GM18498 (cell line): ENCODE measurements around the gene NRXN3.

Experiments used
- ATAC-seq: cut with Tn5 transposase; IDR thresholded peaks from one replicate; pipeline ENCODE4 v1.9.1; 2021; ENCODE audit warnings: mild to moderate bottlenecking, moderate library complexity; ENCODE audit not compliant: unreplicated experiment

NRXN3 gene

DNA sequence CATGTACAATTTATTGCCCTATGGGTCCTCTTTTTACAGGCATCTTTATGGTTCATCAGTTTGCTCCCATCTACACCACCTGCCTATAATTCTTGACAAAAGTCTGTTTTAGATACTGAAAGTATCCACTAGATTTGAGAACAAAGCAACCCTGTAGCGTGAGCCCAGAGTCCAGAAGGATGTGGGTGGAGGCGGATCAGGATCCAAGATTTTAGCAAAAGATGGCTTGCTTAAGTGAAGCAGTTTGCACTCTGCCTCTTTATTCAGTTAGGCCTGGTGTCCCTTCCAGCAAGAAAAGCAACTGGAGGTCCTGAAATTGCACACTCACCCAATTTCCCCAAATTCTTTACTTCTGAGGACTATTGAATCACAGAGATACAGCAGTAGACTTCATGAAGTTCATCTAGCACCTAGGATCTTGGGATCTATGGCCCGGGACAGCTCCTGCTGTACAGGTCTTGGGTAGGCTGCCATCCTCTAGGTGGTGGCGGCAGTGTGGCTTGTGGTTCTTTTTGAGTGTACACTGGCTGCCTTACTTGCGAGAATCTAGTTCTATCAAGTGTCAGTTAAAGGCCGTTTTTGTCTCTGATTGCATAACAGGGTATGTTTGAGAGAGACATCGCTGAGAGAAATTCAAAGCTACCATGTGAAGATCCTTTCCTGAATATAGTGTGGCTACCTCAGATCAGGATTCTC lies 873.2 kb downstream of the NRXN3 start:
- ATAC-seq: no peak

- no peak for ATAC-seq
Observed at GRCh38 chr14:79044894-79045624, 874.9 kb downstream of the NRXN3 start.

- no peak for ATAC-seq
Observed at GRCh38 chr14:79050787-79051727, 880.9 kb downstream of the NRXN3 start.

DNA sequence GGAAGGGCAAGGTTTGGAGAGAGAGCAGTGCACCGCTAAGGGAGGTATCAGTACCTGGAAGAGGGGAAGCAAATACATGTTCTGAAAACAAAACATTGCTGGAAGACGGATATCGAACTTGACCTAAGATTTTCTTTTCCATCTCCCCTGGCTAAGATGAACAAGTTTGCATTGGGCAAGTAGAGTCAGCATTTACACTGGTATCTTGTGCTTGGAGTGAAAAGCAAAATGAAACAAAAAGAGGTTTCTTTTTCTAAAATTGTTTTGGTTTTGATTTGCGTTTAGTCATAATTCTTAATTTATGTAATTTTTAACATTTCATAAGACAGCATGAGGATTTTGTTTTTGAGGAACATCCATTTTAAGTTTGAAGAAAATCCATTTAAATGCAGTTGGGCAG lies 881.6 kb downstream of the NRXN3 start:
- ATAC-seq: no peak

- no peak for ATAC-seq
Observed at GRCh38 chr14:79056879-79057278, 886.7 kb downstream of the NRXN3 start.

GRCh38 chr14:79057333-79057732 lies 887.2 kb downstream of the NRXN3 start:
- no peak for ATAC-seq

GRCh38 chr14:79062226-79062625 lies 892.1 kb downstream of the NRXN3 start:
- ATAC-seq: no peak

DNA sequence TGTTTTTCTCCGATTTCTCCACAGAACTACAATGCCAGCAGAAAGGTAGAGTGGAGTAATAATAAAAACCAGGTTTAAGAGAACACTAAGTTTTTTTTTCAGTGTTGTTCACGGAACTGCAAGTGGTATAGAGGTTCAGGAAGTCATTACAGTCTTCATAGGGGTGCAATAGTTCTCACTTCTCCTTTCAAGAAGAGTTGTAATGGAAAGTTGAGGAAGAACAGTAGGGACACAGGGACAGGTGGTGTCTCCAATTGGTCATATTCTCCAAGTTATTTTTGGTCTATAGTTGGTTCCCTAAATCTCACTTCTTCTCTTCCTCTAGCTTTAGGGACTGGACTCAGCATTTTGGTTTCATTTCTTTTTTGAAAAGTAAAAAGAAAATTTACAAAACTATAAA lies 894.0 kb downstream of the NRXN3 start:
- ATAC-seq: no peak

- ATAC-seq: no peak
Observed at GRCh38 chr14:79074510-79074909, 904.3 kb downstream of the NRXN3 start.

- ATAC-seq: no peak
Observed at GRCh38 chr14:79076428-79076827, 906.3 kb downstream of the NRXN3 start.

GRCh38 chr14:79077096-79077495 lies 906.9 kb downstream of the NRXN3 start:
- ATAC-seq: no peak

GRCh38 chr14:79080040-79080439 lies 909.9 kb downstream of the NRXN3 start:
- no peak for ATAC-seq

DNA sequence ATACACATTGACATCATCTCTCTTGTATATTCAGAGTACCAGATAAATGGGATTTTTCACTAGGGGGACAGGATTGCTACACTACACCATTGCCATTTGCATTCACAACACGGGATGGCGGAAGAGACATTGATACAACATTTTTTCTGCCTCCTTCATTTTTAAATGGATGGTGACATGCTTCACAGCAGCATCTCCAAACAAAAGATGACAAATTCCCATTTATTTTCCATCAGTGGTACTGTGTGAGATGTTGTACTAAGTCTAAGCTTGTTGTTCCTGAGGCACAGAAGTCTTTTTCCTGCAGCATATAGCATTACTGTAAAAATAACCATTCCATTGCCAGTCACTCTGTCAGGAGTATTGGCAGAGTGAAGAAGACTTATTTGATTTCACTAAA lies 912.7 kb downstream of the NRXN3 start:
- ATAC-seq: no peak

GRCh38 chr14:79083356-79083755 lies 913.2 kb downstream of the NRXN3 start:
- no peak for ATAC-seq

DNA sequence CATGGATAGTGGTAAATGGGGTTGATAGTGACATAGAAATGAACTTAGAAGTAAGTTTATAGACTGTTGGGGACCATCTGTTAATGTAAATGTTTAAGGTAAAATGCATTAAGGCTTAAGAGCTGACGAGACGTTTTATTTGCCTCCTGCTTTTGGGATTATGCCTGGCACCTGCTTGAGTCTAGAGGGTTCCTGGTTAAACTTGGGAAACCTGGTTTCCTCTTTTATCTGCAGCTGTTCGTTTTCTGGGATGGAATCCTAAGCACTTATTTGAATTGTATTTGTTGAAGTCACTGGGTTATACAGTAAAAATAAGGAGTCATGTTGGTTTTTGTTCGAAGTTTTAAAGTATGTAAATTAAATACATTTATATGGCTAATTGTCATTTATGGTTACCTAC lies 914.7 kb downstream of the NRXN3 start:
- ATAC-seq: no peak

GRCh38 chr14:79089576-79089975 lies 919.4 kb downstream of the NRXN3 start:
- ATAC-seq: no peak

- no peak for ATAC-seq
Observed at GRCh38 chr14:79090641-79091180, 920.5 kb downstream of the NRXN3 start.

DNA sequence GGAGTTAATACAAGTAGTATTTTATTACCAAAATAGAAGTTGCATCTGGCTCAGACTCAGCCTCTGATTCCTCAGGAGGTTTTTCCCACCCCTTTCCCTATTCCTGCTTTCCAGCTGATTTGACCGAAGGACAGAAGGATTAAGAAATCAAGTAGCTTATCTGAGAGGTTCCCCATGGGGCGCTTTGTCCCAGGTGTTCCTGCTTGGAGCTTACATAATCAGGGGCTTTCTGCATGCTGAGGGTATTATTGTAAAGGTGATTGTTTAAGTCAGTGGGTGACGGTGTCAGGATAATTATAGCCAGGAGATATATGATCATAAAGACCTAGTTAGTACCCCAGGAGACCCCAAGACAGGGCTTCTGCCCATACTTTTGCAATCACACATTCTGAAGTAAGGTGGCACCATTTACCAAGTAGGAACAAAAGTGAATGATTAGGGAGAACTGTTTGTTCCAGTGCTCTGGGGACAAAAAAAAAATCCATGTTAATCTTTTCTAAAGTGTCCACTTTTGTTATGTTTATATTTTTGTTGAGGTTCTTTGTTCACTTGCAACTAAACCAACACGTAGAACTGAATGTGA lies 921.3 kb downstream of the NRXN3 start:
- ATAC-seq: no peak

DNA sequence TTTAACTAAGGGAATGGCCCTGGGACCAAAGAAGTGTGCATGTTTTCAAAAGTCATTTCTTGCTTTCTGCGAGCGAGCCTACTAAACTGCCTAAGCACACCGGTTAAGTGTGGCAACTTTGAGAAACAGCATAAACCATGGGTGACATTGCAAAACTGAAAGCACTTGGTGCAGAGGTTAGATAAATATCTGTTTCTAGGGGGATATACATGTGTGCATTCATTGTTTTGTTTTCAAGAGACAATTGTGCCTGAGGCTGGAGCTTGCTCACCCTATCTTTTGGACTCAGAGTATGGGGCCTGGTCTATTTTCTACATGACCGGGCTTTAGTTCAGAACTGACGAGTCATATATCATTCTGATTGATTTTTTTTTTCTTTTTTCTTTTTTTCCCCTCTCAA lies 923.4 kb downstream of the NRXN3 start:
- no peak for ATAC-seq

- ATAC-seq: no peak
Observed at GRCh38 chr14:79094951-79095350, 924.8 kb downstream of the NRXN3 start.

- no peak for ATAC-seq
Observed at GRCh38 chr14:79096811-79097210, 926.6 kb downstream of the NRXN3 start.
